HG03460 (cell line): ENCODE measurements around the gene BSPRY.
A peak's percentile ranks its signal among the peaks of the same experiment; 100 is the strongest.
"Not testable (repeated sequence)": the region's sequence is repeated elsewhere in the genome, so short reads cannot be mapped to it uniquely, and the experiment has no call there.

ENCODE experiments used
- ATAC-seq: cut with Tn5 transposase; IDR thresholded peaks from one replicate; pipeline ENCODE4 v1.9.1; 2021; ENCODE audit not compliant: unreplicated experiment

Gene BSPRY

GRCh38 chr9:113368982-113369854, 19.9 kb downstream of the BSPRY start:
- no peak for ATAC-seq

GRCh38 chr9:113369855-113370140, 20.5 kb downstream of the BSPRY start:
- ATAC-seq: no peak

GRCh38 chr9:113370806-113371325, 21.5 kb downstream of the BSPRY start:
- ATAC-seq: no peak

GRCh38 chr9:113372059-113372458, 22.7 kb downstream of the BSPRY start:
- ATAC-seq: no peak

- ATAC-seq: no peak
Measured at GRCh38 chr9:113373256-113373655, 23.9 kb downstream of the BSPRY start.

GRCh38 chr9:113373676-113374392, 24.5 kb downstream of the BSPRY start:
- ATAC-seq: no peak

GRCh38 chr9:113375057-113376023, 26.0 kb downstream of the BSPRY start:
- ATAC-seq: no peak

GRCh38 chr9:113376634-113377567, 27.6 kb downstream of the BSPRY start, which contains the start of gene HDHD3:
Gene HDHD3 (minus strand): TSS chr9:113376986. CDS start chr9:113374354, 2,632 bp downstream.
- peak; percentile 63 for ATAC-seq

- not testable (repeated sequence) for ATAC-seq
Measured at GRCh38 chr9:113379094-113379828, 29.9 kb downstream of the BSPRY start.

GRCh38 chr9:113379829-113380210, 30.5 kb downstream of the BSPRY start:
- ATAC-seq: not testable (repeated sequence)

- peak; percentile 68 for ATAC-seq
Measured at GRCh38 chr9:113380869-113381378, 31.6 kb downstream of the BSPRY start.

GRCh38 chr9:113381441-113381840, 32.1 kb downstream of the BSPRY start:
- not testable (repeated sequence) for ATAC-seq

- no peak for ATAC-seq
Measured at GRCh38 chr9:113381909-113382411, 32.6 kb downstream of the BSPRY start.

- no peak for ATAC-seq
Measured at GRCh38 chr9:113386571-113387393, 37.4 kb downstream of the BSPRY start.

GRCh38 chr9:113387560-113388230, 38.4 kb downstream of the BSPRY start:
- ATAC-seq: no peak

GRCh38 chr9:113388833-113389232, 39.5 kb downstream of the BSPRY start:
- ATAC-seq: no peak

- ATAC-seq: no peak
Measured at GRCh38 chr9:113389451-113389850, 40.1 kb downstream of the BSPRY start.
